Smooth muscle cell (in vitro differentiated cells): ENCODE data around the gene TP63. TPM values are rescaled to one million over a fixed set of nuclear protein-coding genes. Genes with fewer than 3 reads are reported as not detected.

Experiments
- DNase-seq: peaks from one replicate; lab custom pipeline; 2025; ENCODE audit not compliant: unreplicated experiment; lab: John Stamatoyannopoulos, UW
- H2AFZ ChIP-seq: fragments of 200-600 bp; sonication (generic); 2 replicates; pipeline ENCODE4 v1.6.0; 2016; ENCODE audit warnings: antibody characterized with exemption, low read depth, mild to moderate bottlenecking
- H3F3A ChIP-seq: fragments of 200-600 bp; sonication (generic); 2 replicates; pipeline ENCODE4 v1.6.0; 2017; ENCODE audit warnings: antibody characterized with exemption, low read depth
- H3K27ac ChIP-seq: fragments of 200-600 bp; sonication (generic); 2 replicates; pipeline ENCODE4 v1.5.1; 2016; ENCODE audit warnings: low read depth, mild to moderate bottlenecking
- H3K27me3 ChIP-seq: fragments of 200-600 bp; sonication (generic); 2 replicates; pipeline ENCODE4 v1.6.1; 2016; ENCODE audit warnings: low read depth, mild to moderate bottlenecking
- H3K36me3 ChIP-seq: fragments of 200-600 bp; sonication (generic); 2 replicates; pipeline ENCODE4 v1.5.1; 2016; ENCODE audit warnings: low read depth
- H3K4me1 ChIP-seq: fragments of 200-600 bp; sonication (generic); 2 replicates; pipeline ENCODE4 v1.5.1; 2016; ENCODE audit warnings: low read depth
- H3K4me2 ChIP-seq: fragments of 200-600 bp; sonication (generic); 2 replicates; pipeline ENCODE4 v1.6.0; 2016; ENCODE audit warnings: mild to moderate bottlenecking
- H3K4me3 ChIP-seq: fragments of 200-600 bp; sonication (generic); 2 replicates; pipeline ENCODE4 v1.5.1; 2016; ENCODE audit warnings: mild to moderate bottlenecking
- H3K79me2 ChIP-seq: fragments of 200-600 bp; sonication (generic); 2 replicates; pipeline ENCODE4 v1.6.0; 2016; ENCODE audit warnings: low read depth, mild to moderate bottlenecking
- H3K9ac ChIP-seq: fragments of 200-600 bp; sonication (generic); 2 replicates; pipeline ENCODE4 v1.6.0; 2016; ENCODE audit warnings: low read depth
- H3K9me3 ChIP-seq: fragments of 200-600 bp; sonication (generic); replicated peaks from 2 replicates; pipeline ENCODE4 v1.5.1; 2016; ENCODE audit warnings: low read depth
- H4K20me1 ChIP-seq: fragments of 200-600 bp; sonication (generic); 2 replicates; pipeline ENCODE4 v1.6.0; 2016; ENCODE audit warnings: low read depth
- CTCF ChIP-seq: fragments of 200-600 bp; sonication (generic); IDR thresholded peaks from 2 replicates; pipeline ENCODE4 v1.5.1; 2017; ENCODE audit warnings: borderline replicate concordance, mild to moderate bottlenecking, antibody characterized with exemption; ENCODE audit not compliant: insufficient read depth, poor library complexity, severe bottlenecking
- WGBS: methylation state at CpG from one replicate; pipeline ENCODE4 v1.1.7; 2016; ENCODE audit warnings: low lambda C conversion rate; 5-methylcytosine and 5-hydroxymethylcytosine counted together
- polyA plus RNA-seq: library from polyadenylated mRNA; unstranded; fragments of >200 nt; fragmentation: Nextera tagmentation; extraction: Ambion mirVana; gene quantifications from 2 replicates; pipeline ENCODE4 v1.2.1, GENCODE V29; 2016
- total RNA-seq: library from RNA; depleted of rRNA; stranded (reverse); fragments of >200 nt; gene quantifications from 2 replicates; pipeline ENCODE4 v1.2.3, GENCODE V29; 2014

Gene TP63
- total and polyA plus RNA-seq, 2 experiments from 2014 or later, result 1.9 to 27.1 TPM

DNA sequence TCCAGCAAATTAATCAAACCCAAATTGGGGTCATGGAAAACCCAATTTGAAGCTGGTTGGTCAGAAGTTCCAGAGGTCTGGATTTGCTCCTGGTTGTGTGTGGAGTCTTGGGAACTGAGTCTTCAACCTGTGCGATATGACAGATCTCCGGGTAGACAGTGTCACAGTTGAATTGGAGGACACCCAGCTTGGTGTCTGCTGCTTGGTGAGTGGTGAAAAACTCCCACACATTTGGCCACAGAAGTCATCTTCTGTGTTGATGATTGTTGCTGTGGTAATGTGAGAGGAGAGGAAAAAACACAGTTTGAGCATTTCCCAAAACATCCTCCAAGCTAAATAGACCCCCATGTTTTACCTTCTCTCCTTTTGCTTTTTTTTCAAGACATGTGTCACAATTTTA lies 218.1 kb downstream of the TP63 start:
- no peaks in the 10 kb centered on the region for H3K27me3 ChIP-seq
- TF ChIP-seq CTCF, result no peak
- H3K27ac ChIP-seq, result no peak overlapping the region
- H4K20me1 ChIP-seq, result no peaks in the 10 kb centered on the region
- H3K9me3 ChIP-seq, result no peaks in the 10 kb centered on the region
- H3K9ac ChIP-seq, result no peak overlapping the region
- H3K4me2 ChIP-seq, result no peak overlapping the region
- 88% methylated on average over 2 of the region's 2 CpGs for WGBS
- no peaks in the 10 kb centered on the region for H3K79me2 ChIP-seq
- no peak overlapping the region for H3K4me3 ChIP-seq
- DNase-seq, result no peak
- no peaks in the 10 kb centered on the region for H3K4me1 ChIP-seq
- no peaks in the 10 kb centered on the region for H3K36me3 ChIP-seq
- H2AFZ ChIP-seq, result no peak overlapping the region
- no peaks in the 10 kb centered on the region for H3F3A ChIP-seq

DNA sequence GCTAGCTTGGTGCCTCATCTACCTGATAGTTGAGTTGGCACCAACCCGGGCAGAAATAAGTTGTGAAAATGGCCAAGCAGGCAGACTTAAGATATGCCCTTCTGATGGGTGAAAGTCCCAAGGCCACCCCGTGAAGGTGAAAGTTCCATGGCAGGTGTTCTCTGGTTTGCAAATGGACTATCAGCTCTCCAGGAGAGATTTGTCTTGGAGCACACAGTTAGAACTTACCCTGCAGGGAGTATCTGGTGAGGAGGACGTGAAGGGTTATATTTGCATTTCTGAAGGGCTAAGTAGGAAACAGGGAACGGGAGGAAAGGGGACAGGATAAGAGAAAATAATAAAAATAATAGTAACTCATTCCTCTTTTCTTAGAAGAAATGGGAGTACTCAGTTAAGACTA lies 220.5 kb downstream of the TP63 start:
- Histone ChIP-seq H3F3A (no peaks in the 10 kb centered on the region), H3K9me3 (no peaks in the 10 kb centered on the region), H3K36me3 (no peaks in the 10 kb centered on the region), H3K27ac (no peak overlapping the region), H3K27me3 (no peaks in the 10 kb centered on the region), H3K4me3 (no peak overlapping the region), H2AFZ (no peak overlapping the region), H3K4me1 (no peaks in the 10 kb centered on the region), H4K20me1 (no peaks in the 10 kb centered on the region), H3K4me2 (no peak overlapping the region), H3K9ac (no peak overlapping the region), H3K79me2 (no peaks in the 10 kb centered on the region)
- DNase-seq, result no peak
- 68% methylated on average over 4 of the region's 4 CpGs for WGBS
- no peak for TF ChIP-seq CTCF

DNA sequence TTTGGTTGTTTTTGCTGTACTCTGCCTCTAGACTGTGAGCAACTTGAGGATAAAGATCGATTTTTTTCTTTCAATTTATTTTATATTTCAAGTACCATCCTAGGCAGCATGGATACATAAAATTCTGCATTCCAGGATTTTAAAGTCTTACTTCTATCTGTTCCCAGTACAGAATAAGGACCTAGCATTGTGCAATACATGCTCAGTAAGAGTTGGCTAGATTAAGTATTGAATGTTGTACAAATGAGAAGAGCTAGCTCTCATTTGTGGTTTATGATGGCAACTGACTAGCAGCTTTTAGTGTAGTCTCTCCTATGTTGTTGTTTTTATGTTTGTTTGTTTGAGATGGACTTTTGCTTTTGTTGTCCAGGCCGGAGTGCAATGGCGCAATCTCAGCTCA lies 222.7 kb downstream of the TP63 start:
- no peaks in the 10 kb centered on the region for H4K20me1 ChIP-seq
- no peaks in the 10 kb centered on the region for H3K36me3 ChIP-seq
- no peak for DNase-seq
- no peak overlapping the region for H2AFZ ChIP-seq
- H3K27me3 ChIP-seq, result no peaks in the 10 kb centered on the region
- H3K4me1 ChIP-seq, result no peaks in the 10 kb centered on the region
- 96% methylated on average over 3 of the region's 3 CpGs for WGBS
- H3K27ac ChIP-seq, result no peak overlapping the region
- no peak for TF ChIP-seq CTCF
- H3K4me2 ChIP-seq, result no peak overlapping the region
- H3K79me2 ChIP-seq, result no peaks in the 10 kb centered on the region
- H3K9me3 ChIP-seq, result no peaks in the 10 kb centered on the region
- H3K4me3 ChIP-seq, result no peak overlapping the region
- H3K9ac ChIP-seq, result no peak overlapping the region
- H3F3A ChIP-seq, result no peaks in the 10 kb centered on the region

DNA sequence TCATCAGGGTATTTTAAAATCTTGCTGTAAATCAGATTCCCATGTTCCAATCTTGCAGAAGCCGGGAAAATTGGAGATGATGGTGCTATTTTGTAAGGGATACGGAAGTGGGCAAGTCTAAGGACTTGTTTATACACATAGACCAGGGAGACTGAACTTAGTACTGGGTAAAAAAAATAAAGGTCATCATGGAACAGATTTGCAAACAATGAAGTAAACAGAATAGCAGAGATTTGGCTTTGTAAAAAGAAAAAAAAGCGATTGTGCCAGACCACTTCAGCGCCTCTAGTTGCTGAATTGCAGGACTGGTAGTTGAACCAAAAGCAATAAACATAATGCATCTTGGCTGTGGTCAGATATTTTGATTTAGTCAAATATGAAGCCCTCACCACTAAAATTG lies 229.1 kb downstream of the TP63 start:
- no peak overlapping the region for H2AFZ ChIP-seq
- no peaks in the 10 kb centered on the region for H3K9me3 ChIP-seq
- H3K4me1 ChIP-seq, result no peaks in the 10 kb centered on the region
- WGBS, result 93% methylated on average over 4 of the region's 4 CpGs
- H3K36me3 ChIP-seq, result no peaks in the 10 kb centered on the region
- no peak for DNase-seq
- H3K27me3 ChIP-seq, result no peaks in the 10 kb centered on the region
- no peaks in the 10 kb centered on the region for H3F3A ChIP-seq
- H3K4me3 ChIP-seq, result no peak overlapping the region
- no peak overlapping the region for H3K4me2 ChIP-seq
- no peak overlapping the region for H3K9ac ChIP-seq
- H3K27ac ChIP-seq, result no peak overlapping the region
- no peaks in the 10 kb centered on the region for H3K79me2 ChIP-seq
- H4K20me1 ChIP-seq, result no peaks in the 10 kb centered on the region
- no peak for TF ChIP-seq CTCF
